Endothelial cell of umbilical vein (primary cell): ENCODE data around the gene VSNL1.

Experiments used
- CTCF ChIP-seq, 2 donors: IDR thresholded peaks; 1 replicate in 1 of 2; 2 replicates in 1 of 2; pipeline ENCODE4 v1.5.1; 2011; ENCODE audit warnings: low read length in 2 of 2, mild to moderate bottlenecking in 2 of 2, moderate library complexity in 2 of 2, control low read depth in 1 of 2, inconsistent platforms in 1 of 2, low read depth in 1 of 2; ENCODE audit not compliant: insufficient read depth in 1 of 2; ENCODE audit errors: extremely low read depth in 1 of 2
- EZH2 ChIP-seq: IDR thresholded peaks from 2 replicates; pipeline ENCODE4 v1.6.1; 2012; ENCODE audit warnings: borderline replicate concordance, low read depth, mild to moderate bottlenecking, moderate library complexity, low read length, inconsistent platforms; ENCODE audit not compliant: severe bottlenecking
- FOS ChIP-seq: IDR thresholded peaks from 2 replicates; pipeline ENCODE4 v1.6.1; 2011; ENCODE audit warnings: mild to moderate bottlenecking, low read length, moderate library complexity, borderline replicate concordance; ENCODE audit not compliant: insufficient read depth
- GATA2 ChIP-seq: IDR thresholded peaks from 2 replicates; pipeline ENCODE4 v1.7.0; 2011; ENCODE audit warnings: low read depth, mild to moderate bottlenecking, moderate library complexity, mixed read lengths, low read length; ENCODE audit not compliant: insufficient read length, insufficient read depth
- JUN ChIP-seq: IDR thresholded peaks from 2 replicates; pipeline ENCODE4 v1.6.1; 2011; ENCODE audit warnings: borderline replicate concordance, low read depth; ENCODE audit not compliant: insufficient read length, insufficient read depth
- MAX ChIP-seq: IDR thresholded peaks from 2 replicates; pipeline ENCODE4 v1.6.1; 2011; ENCODE audit not compliant: insufficient read depth, insufficient read length
- MYC ChIP-seq: IDR thresholded peaks from one replicate; pipeline ENCODE4 v1.6.1; 2011; ENCODE audit warnings: mild to moderate bottlenecking, low read depth, low read length
- POLR2A ChIP-seq: IDR thresholded peaks from 2 replicates; pipeline ENCODE4 v1.6.1; 2012; ENCODE audit warnings: low read depth, mild to moderate bottlenecking, control low read depth, low read length
- POLR2AphosphoS5 ChIP-seq: IDR thresholded peaks from 2 replicates; pipeline ENCODE4 v1.6.1; 2012; ENCODE audit warnings: low read depth, mild to moderate bottlenecking, control low read depth, low read length, moderate library complexity; ENCODE audit not compliant: insufficient read depth

GRCh38 chr2:17649026-17649425 lies 108.5 kb downstream of the VSNL1 start:
- TF ChIP-seq POLR2AphosphoS5 (no peak), CTCF (IDR thresholded peaks at IDR 0.05; ENCODE audit: extremely low read depth in 1 of 2, insufficient read depth in 1 of 2, low read depth in 1 of 2, low read length in 2 of 2) (no peak), EZH2 (no peak), POLR2A (no peak), FOS (no peak), GATA2 (no peak), MAX (no peak), JUN (no peak), MYC (no peak)
